Measurements from ENCODE around the gene HID1.
"Not testable (repeated sequence)": the region's sequence is repeated elsewhere in the genome, so short reads cannot be mapped to it uniquely, and the experiment has no call there.

HID1 gene

DNA sequence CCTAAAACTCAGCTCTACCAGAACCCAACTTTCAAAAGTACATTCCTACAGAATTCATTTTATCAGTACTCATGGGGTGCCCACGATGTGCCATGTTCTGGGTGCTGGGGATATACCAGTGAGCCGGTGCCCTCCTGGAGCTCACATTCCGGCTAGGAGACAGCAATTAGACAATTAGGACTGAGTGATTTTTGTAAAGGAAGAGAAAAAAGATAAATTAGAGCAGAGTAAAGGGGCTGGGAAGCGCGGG is 39.5 kb upstream of the HID1 start:
- no peak for DNase-seq (ENCODE audit: low spot score)
- TF ChIP-seq, protein P1, sequence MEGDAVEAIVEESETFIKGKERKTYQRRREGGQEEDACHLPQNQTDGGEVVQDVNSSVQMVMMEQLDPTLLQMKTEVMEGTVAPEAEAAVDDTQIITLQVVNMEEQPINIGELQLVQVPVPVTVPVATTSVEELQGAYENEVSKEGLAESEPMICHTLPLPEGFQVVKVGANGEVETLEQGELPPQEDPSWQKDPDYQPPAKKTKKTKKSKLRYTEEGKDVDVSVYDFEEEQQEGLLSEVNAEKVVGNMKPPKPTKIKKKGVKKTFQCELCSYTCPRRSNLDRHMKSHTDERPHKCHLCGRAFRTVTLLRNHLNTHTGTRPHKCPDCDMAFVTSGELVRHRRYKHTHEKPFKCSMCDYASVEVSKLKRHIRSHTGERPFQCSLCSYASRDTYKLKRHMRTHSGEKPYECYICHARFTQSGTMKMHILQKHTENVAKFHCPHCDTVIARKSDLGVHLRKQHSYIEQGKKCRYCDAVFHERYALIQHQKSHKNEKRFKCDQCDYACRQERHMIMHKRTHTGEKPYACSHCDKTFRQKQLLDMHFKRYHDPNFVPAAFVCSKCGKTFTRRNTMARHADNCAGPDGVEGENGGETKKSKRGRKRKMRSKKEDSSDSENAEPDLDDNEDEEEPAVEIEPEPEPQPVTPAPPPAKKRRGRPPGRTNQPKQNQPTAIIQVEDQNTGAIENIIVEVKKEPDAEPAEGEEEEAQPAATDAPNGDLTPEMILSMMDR (IDR thresholded peaks at IDR 0.05; ENCODE audit: extremely low read depth, missing control alignments), result no peak

- DNase-seq (ENCODE audit: low spot score), result peak; percentile 11
- TF ChIP-seq, protein P1 (IDR thresholded peaks at IDR 0.05; ENCODE audit: extremely low read depth, missing control alignments), result no peak
Observed at GRCh38 chr17:75011401-75012095, 39.0 kb upstream of the HID1 start.

DNA sequence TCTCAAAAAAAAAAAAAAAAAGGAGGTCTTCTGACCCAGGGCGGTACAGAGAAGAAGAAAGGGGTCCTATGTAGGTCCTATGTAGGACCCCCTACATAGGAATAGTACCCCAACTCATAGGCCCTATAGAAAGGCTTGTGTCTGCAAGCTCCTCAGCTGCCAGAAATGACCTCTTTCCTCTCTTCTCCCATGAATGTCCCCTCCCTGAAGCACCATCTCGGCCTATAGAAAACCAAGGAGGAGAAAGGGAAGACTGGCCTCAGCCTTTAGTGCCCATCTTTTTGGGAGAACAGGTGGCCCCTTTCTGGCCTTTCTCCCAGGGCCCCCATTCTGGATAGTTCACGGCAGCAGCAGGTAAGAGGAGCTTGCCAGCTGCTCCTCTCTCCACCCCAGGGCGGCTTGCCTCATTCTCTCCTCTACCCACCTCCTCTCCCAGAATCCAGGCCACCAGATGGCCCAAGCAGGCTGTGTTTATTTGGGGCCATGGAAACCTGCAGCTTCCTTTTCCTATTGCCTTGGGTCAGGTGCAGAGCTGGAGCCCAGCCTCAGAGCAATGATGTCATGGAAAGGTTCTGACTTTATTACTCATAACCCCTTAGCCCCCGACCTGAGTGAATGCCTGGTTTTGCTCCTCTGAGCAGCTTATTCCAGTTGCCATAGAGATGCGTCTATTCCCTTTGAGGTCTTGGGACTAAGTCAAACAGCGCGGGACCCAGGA is 38.3 kb upstream of the HID1 start:
- peak; percentile 29 for DNase-seq (ENCODE audit: low spot score)
- TF ChIP-seq, protein P1 (IDR thresholded peaks at IDR 0.05; ENCODE audit: extremely low read depth, missing control alignments), result no peak

DNA sequence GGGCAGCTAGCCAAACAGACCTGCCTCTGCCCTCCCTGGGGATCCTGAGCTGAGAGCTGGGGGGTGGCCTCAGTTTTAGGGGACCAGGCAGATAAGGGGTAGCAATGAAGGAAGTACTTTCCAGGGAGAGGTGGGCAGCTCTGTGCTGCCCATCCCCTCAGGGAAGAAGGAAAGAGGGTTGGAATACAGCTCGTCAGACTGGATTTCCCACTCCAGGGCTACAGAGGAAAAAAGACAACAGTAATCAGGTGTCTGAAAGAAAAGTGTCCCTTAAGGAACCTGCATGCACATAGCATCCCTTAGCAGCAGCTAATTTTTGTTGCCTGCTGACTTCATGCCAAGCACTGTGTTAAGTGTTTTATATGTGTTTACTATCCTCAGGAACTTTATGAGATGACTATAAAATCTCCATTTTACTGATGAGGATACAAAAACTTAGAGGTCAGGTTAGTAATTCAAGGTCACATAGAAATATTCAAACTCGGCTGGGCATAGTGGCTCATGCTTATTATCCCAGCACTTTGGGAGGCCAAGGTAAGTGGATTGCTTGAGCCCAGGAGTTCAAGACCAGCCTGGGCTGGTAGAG is 36.7 kb upstream of the HID1 start:
- TF ChIP-seq, protein P1 (IDR thresholded peaks at IDR 0.05; ENCODE audit: extremely low read depth, missing control alignments), result no peak
- DNase-seq (ENCODE audit: low spot score), result peak; percentile 16

- peak; percentile 19 for DNase-seq (ENCODE audit: low spot score)
- TF ChIP-seq, protein P1 (IDR thresholded peaks at IDR 0.05; ENCODE audit: extremely low read depth, missing control alignments), result no peak
Observed at GRCh38 chr17:75008373-75008772, 35.8 kb upstream of the HID1 start.

DNA sequence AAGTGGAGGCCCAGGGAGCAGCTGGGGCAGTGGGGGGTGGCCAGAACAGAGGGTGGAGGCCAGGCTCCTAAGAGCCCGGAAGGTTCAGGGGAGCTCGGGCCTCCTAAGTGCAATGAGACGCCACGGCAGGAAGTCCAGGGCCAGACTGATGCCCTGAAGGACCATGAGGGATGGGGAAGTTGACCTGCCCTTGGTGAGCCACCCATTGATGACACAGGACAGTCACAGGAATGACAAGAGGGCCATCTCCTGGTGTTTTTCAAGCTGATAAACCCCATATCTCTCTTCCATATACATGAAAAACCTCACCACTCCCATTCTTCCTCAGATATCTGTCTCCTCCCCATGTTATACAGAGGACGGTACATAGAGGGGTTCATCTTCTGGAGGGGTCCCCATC is 34.1 kb upstream of the HID1 start:
- DNase-seq (ENCODE audit: low spot score), result peak; percentile 45
- TF ChIP-seq, protein P1 (IDR thresholded peaks at IDR 0.05; ENCODE audit: extremely low read depth, missing control alignments), result no peak

- DNase-seq (ENCODE audit: low spot score), result not testable (repeated sequence)
Observed at GRCh38 chr17:75006084-75006483, 33.5 kb upstream of the HID1 start.
